ENCODE measurements around the gene IFI27.

The IFI27 gene

DNA sequence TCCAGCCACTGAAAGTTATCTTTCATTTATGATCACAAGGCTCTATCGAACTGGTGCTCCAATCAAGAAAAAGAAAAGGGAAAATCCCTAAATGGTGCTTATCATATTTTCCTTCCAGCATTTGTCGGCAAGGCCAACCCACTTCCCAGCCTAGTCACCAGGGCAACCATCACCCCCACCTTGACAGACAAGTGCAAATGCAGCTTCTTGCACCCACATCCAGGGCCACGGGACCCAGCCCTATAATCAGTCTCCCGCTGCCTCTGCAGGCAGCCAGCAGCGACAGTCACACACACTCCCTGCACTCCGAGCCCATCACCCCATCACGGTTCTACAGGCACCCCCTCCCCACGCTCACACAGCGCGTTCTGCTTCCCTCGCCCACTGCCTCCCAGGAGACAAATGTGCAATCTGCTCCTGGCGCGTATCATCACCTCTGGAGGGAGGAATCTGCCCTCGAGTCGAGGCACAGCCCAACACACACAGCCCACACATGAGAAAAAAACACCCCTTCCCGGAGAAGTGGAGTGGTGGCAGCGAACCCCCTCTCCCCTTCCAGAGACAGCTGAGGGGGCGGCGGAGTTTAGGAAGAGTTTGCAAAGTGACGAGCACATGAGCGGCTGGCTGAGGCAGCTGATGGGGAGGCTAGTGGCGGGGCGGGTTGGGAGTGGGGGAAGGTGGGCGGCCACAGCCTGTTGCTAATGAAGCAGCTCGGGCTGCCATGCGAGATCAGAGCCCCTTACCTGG, 54.3 kb downstream of the IFI27 start:
- FAIRE-seq (no peak), DNase-seq (ENCODE audit: insufficient read length, low spot score) (no peak)
- TF ChIP-seq POLR2A (IDR thresholded peaks at IDR 0.05; ENCODE audit: low read depth, low read length) = no peak

DNA sequence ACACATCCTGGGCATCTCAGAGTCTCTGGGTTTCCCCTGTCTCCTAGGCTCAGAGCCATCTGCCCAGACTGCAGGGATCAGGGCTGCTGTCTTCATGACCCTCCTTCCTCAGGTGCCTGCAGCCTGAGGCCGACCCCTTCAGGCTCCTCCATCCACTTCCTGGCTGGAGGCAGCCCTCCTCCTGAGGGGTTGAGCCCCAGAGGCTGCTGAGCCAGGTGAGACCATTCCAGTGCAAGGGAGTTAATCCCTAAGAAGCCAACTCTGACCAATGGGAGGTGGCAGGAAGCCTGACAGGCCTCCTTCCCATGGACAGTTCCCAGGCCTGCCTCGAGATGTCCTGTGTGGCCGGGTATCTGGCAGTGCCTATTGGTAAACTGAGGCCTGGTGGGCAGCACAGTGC, 55.2 kb downstream of the IFI27 start:
- no peak for TF ChIP-seq POLR2A (IDR thresholded peaks at IDR 0.05; ENCODE audit: low read depth, low read length)
- DNase-seq (ENCODE audit: insufficient read length, low spot score) (no peak), FAIRE-seq (no peak)
